Measurements from ENCODE around the gene IGF2BP2.

- TF ChIP-seq CTCF (IDR thresholded peaks at IDR 0.05; ENCODE audit: low read depth, low read length) (no peak), EZH2phosphoT487 (IDR thresholded peaks at IDR 0.05; ENCODE audit: low read depth) (no peak)
These were observed 122.3 kb downstream of the IGF2BP2 start for GRCh38 chr3:185702262-185703225.

Data from OCI-LY3 (cell line).